NCI-H146 treated with DMSO at 0.1 percent for 48 hours (cell line): ENCODE measurements around the gene PLPP4.

Source experiments
- DNase-seq: peaks from one replicate; lab custom pipeline; 2025; ENCODE audit not compliant: unreplicated experiment; lab: John Stamatoyannopoulos, UW

PLPP4 gene

GRCh38 chr10:120607016-120607709 lies 150.1 kb downstream of the PLPP4 start:
- DNase-seq, result no peak

GRCh38 chr10:120607710-120608703 lies 151.0 kb downstream of the PLPP4 start:
- DNase-seq, result no peak

- no peak for DNase-seq
Observed at GRCh38 chr10:120609006-120609405, 152.0 kb downstream of the PLPP4 start.

- no peak for DNase-seq
Observed at GRCh38 chr10:120610791-120611190, 153.8 kb downstream of the PLPP4 start.

- no peak for DNase-seq
Observed at GRCh38 chr10:120612756-120613155, 155.7 kb downstream of the PLPP4 start.

- DNase-seq, result no peak
Observed at GRCh38 chr10:120613180-120613579, 156.2 kb downstream of the PLPP4 start.

GRCh38 chr10:120614680-120615079 lies 157.7 kb downstream of the PLPP4 start:
- no peak for DNase-seq

- DNase-seq, result no peak
Observed at GRCh38 chr10:120616311-120616911, 159.4 kb downstream of the PLPP4 start.

GRCh38 chr10:120628197-120628596 lies 171.2 kb downstream of the PLPP4 start:
- no peak for DNase-seq

GRCh38 chr10:120630266-120630665 lies 173.2 kb downstream of the PLPP4 start:
- DNase-seq, result no peak

- no peak for DNase-seq
Observed at GRCh38 chr10:120632047-120632446, 175.0 kb downstream of the PLPP4 start.

GRCh38 chr10:120632942-120633341 lies 175.9 kb downstream of the PLPP4 start:
- DNase-seq, result no peak

GRCh38 chr10:120634659-120635058 lies 177.6 kb downstream of the PLPP4 start:
- DNase-seq, result no peak
